Measurements from ENCODE around the gene PNO1. TPM values are rescaled to one million over a fixed set of nuclear protein-coding genes. Genes with fewer than 3 reads are reported as not detected.
A peak's percentile ranks its signal among the peaks of the same experiment; 100 is the strongest.

The PNO1 gene
- total RNA-seq, 3 donors from 2014 or later (not counting 1 experiment from before 2014, with no cell fraction given) = 19.4 to 25.1 (median 25.0) TPM

DNA sequence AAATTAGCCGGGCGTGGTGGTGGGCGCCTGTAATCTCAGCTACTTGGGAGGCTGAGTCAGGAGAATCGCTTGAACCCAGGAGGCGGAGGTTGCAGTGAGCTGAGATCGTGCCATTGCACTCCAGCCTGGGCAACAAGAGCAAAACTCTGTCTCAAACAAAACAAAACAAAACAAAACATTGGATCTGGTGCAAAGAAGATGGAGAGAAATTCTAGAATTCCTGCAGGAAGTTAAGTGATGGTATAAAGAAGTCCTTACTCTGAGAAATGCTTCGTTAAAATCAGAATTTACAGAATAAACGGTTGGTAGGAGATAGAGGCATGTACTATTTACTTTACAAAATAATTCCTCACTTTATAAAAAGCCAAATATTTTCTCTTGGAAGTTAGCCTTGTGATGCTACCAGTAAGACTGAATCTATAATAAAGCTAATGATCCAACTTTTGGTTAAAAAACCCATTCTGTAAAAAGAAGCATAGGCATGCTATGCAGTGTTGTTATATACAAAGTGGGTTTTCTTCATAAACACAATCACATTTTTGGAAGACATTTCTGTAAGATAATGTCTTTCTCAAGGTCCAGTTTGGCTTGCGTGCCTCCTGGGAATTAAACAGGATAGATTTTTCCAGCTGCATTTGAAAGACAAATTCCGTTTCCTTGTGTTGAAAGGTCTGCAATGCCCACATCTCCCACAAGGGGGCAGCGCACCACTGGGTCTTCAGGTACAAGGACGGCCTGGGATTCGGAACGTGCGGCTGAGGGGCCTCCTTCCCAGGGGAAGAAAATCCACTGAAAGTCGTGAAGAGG is 35.6 kb upstream of the PNO1 start:
- H3K27ac Mint-ChIP-seq = peak overlapping the region; percentile 92 to 98
- DNase-seq = peak; percentile 76 to 87
- peak; percentile 40 to 52 (median 51) for ATAC-seq
- H3K36me3 Mint-ChIP-seq = no peaks in the 10 kb centered on the region
- H3K4me1 ChIP-seq (ENCODE audit: control insufficient read depth, insufficient read depth, low read length) = peaks cover 36% of the 10 kb centered on the region
- WGBS (ENCODE audit: insufficient coverage) = 22% methylated on average over 12 of the region's 16 CpGs
- no peaks in the 10 kb centered on the region for H3K27me3 Mint-ChIP-seq (ENCODE audit: low read depth in 2 of 2)
- H3K4me1 Mint-ChIP-seq = peaks cover 39 to 40% of the 10 kb centered on the region in 2 donors
- TF ChIP-seq, protein P1, sequence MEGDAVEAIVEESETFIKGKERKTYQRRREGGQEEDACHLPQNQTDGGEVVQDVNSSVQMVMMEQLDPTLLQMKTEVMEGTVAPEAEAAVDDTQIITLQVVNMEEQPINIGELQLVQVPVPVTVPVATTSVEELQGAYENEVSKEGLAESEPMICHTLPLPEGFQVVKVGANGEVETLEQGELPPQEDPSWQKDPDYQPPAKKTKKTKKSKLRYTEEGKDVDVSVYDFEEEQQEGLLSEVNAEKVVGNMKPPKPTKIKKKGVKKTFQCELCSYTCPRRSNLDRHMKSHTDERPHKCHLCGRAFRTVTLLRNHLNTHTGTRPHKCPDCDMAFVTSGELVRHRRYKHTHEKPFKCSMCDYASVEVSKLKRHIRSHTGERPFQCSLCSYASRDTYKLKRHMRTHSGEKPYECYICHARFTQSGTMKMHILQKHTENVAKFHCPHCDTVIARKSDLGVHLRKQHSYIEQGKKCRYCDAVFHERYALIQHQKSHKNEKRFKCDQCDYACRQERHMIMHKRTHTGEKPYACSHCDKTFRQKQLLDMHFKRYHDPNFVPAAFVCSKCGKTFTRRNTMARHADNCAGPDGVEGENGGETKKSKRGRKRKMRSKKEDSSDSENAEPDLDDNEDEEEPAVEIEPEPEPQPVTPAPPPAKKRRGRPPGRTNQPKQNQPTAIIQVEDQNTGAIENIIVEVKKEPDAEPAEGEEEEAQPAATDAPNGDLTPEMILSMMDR (IDR thresholded peaks at IDR 0.05) = peak; percentile 98
- no peaks in the 10 kb centered on the region for H3K9me3 ChIP-seq (ENCODE audit: control insufficient read depth, insufficient read depth, low read length)
- intact Hi-C loops (cut with micrococcal nuclease) = loop anchor here (1.0 to 2.0 kb wide), 2 partner anchors 161 to 319 kb away; no protein-coding TSS in a partner anchor
- H3K4me3 Mint-ChIP-seq = peak overlapping the region; percentile 85
- H3K36me3 ChIP-seq (ENCODE audit: control insufficient read depth, insufficient read depth, low read length) = no peaks in the 10 kb centered on the region
- no peaks in the 10 kb centered on the region for H3K9me3 Mint-ChIP-seq
- H3K27me3 ChIP-seq (ENCODE audit: control insufficient read depth, insufficient read depth, low read length) = no peaks in the 10 kb centered on the region
- no peak overlapping the region for H3K27ac ChIP-seq (ENCODE audit: low read length)
- H3K4me3 ChIP-seq (ENCODE audit: low read length) = no peak overlapping the region

DNA sequence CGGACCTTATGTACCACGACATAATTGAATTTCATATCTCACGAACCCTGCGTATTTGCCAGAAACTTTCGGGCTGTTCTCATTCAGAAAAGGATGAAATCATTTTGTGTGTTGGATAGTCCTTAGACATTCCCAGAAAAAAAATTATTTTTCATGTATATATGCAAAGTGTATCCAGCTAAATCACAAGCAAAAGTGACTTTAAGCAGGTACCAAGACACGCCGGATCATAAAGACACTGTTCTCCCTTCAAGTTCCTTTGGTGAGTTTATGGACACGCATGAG is 35.1 kb upstream of the PNO1 start:
- no peak overlapping the region for H3K4me3 ChIP-seq (ENCODE audit: low read length)
- WGBS (ENCODE audit: insufficient coverage) = 60% methylated on average over 7 of the region's 8 CpGs
- DNase-seq (no peak), ATAC-seq (no peak)
- no peaks in the 10 kb centered on the region for H3K27me3 Mint-ChIP-seq (ENCODE audit: low read depth in 2 of 2)
- H3K9me3 ChIP-seq (ENCODE audit: control insufficient read depth, insufficient read depth, low read length) = no peaks in the 10 kb centered on the region
- no peaks in the 10 kb centered on the region for H3K27me3 ChIP-seq (ENCODE audit: control insufficient read depth, insufficient read depth, low read length)
- no peak overlapping the region for H3K27ac ChIP-seq (ENCODE audit: low read length)
- peak overlapping the region in 1 of 2 donors; percentile 98 for H3K27ac Mint-ChIP-seq
- H3K36me3 ChIP-seq (ENCODE audit: control insufficient read depth, insufficient read depth, low read length) = no peaks in the 10 kb centered on the region
- no peaks in the 10 kb centered on the region for H3K36me3 Mint-ChIP-seq
- peaks cover 39 to 40% of the 10 kb centered on the region in 2 donors for H3K4me1 Mint-ChIP-seq
- H3K4me3 Mint-ChIP-seq = peak overlapping the region; percentile 85
- TF ChIP-seq, protein P1 (IDR thresholded peaks at IDR 0.05) = peak; percentile 69
- intact Hi-C loops (cut with micrococcal nuclease) = loop anchor here (1.0 to 2.0 kb wide), 2 partner anchors 160 to 319 kb away; no protein-coding TSS in a partner anchor
- peaks cover 38% of the 10 kb centered on the region for H3K4me1 ChIP-seq (ENCODE audit: control insufficient read depth, insufficient read depth, low read length)
- no peaks in the 10 kb centered on the region for H3K9me3 Mint-ChIP-seq

DNA sequence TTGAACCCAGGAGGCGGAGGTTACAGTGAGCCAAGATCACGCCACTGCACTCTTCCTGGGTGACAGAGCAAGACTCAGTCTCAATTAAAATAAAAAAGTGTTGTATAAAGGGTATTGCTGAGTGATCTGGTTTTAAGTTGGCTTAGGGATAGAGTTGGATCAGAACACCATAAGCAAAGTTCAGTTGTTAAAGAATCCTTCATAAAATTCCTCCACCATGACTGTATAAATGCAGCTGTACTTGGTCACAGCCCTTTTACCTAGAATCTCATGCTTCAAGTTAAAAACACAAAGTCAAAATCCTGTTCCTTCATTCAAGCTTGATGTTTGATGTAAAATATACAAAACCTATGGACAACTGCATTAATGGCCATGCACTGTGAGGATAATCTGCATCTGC is 33.4 kb upstream of the PNO1 start:
- no peak overlapping the region for H3K27ac Mint-ChIP-seq
- intact Hi-C loops (cut with micrococcal nuclease) = no loop called here

More for the DNA sequence above, 33.4 kb upstream of the PNO1 start:
- H3K4me3 Mint-ChIP-seq = no peak overlapping the region
- Histone ChIP-seq H3K27me3 (ENCODE audit: control insufficient read depth, insufficient read depth, low read length) (no peaks in the 10 kb centered on the region), H3K36me3 (ENCODE audit: control insufficient read depth, insufficient read depth, low read length) (no peaks in the 10 kb centered on the region), H3K27ac (ENCODE audit: low read length) (no peak overlapping the region), H3K4me1 (ENCODE audit: control insufficient read depth, insufficient read depth, low read length) (peaks cover 33% of the 10 kb centered on the region), H3K4me3 (ENCODE audit: low read length) (no peak overlapping the region), H3K9me3 (ENCODE audit: control insufficient read depth, insufficient read depth, low read length) (no peaks in the 10 kb centered on the region)
- WGBS (ENCODE audit: insufficient coverage) = 70% methylated on average over 2 of the region's 2 CpGs
- H3K36me3 Mint-ChIP-seq = no peaks in the 10 kb centered on the region
- no peaks in the 10 kb centered on the region for H3K9me3 Mint-ChIP-seq
- TF ChIP-seq, protein P1 (IDR thresholded peaks at IDR 0.05) = no peak
- no peaks in the 10 kb centered on the region for H3K27me3 Mint-ChIP-seq (ENCODE audit: low read depth in 2 of 2)
- DNase-seq (no peak), ATAC-seq (no peak)
- peaks cover 31 to 32% of the 10 kb centered on the region in 2 donors for H3K4me1 Mint-ChIP-seq

Data from natural killer cell (primary cell).